Right lobe of liver (tissue), 6 donors: Measurements from ENCODE around the gene MYL4. TPM values are rescaled to one million over a fixed set of nuclear protein-coding genes. Genes with fewer than 3 reads are reported as not detected.

Experiments used
- ATAC-seq, 4 donors: fragments of 200-7000 bp; cut with Tn5 transposase; one replicate each; pipeline ENCODE4 v1.9.1; 2020; ENCODE audit warnings: mild to moderate bottlenecking in 4 of 4, moderate library complexity in 4 of 4
- DNase-seq, 3 donors: peaks; one replicate each; pipeline ENCODE4 v3.0.0-alpha.2; 2020
- H3K27ac ChIP-seq, 3 donors: fragments of 200-600 bp; one replicate each; pipeline ENCODE4 v1.8.0; 2022
- H3K27me3 ChIP-seq, 2 donors: fragments of 200-600 bp; one replicate each; pipeline ENCODE4 v1.8.0; 2022
- H3K36me3 ChIP-seq, 4 donors: fragments of 200-600 bp; sonication (generic) in 1 of 4; one replicate each; pipeline versions ENCODE4 v1.5.1 to v1.8.0; 2017 to 2022; ENCODE audit warnings: control low read depth in 1 of 4
- H3K4me1 ChIP-seq, 4 donors: fragments of 200-600 bp; sonication (generic) in 1 of 4; one replicate each; pipeline versions ENCODE4 v1.5.1 to v1.8.0; 2017 to 2022; ENCODE audit warnings: control low read depth in 1 of 4
- H3K4me3 ChIP-seq, 3 donors: fragments of 200-600 bp; one replicate each; pipeline ENCODE4 v1.8.0; 2022
- H3K9me3 ChIP-seq, 4 donors: fragments of 200-600 bp; sonication (generic) in 1 of 4; one replicate each; pipeline versions ENCODE4 v1.5.1 to v1.8.0; 2017 to 2022; ENCODE audit warnings: control low read depth in 1 of 4
- CTCF ChIP-seq, 4 donors: fragments of 200-600 bp in 3 of 4; fragments of 450-650 bp in 1 of 4; IDR thresholded peaks; one replicate each; pipeline versions ENCODE4 v1.5.1 to v1.8.0; 2016 to 2022; ENCODE audit warnings: antibody characterized with exemption in 4 of 4, mild to moderate bottlenecking in 2 of 4
- POLR2A ChIP-seq: fragments of 450-650 bp; IDR thresholded peaks from one replicate; pipeline ENCODE4 v1.6.1; 2017; ENCODE audit warnings: antibody characterized with exemption, mild to moderate bottlenecking
- WGBS: methylation state at CpG from one replicate; pipeline ENCODE4 v1.1.6; 2018; ENCODE audit warnings: low coverage, low lambda C conversion rate; ENCODE audit not compliant: insufficient coverage; ENCODE audit errors: missing lambda C conversion rate; 5-methylcytosine and 5-hydroxymethylcytosine counted together
- intact Hi-C, 2 donors: fragments of 100-400 bp; cut with DNase I; formaldehyde crosslinking; loops; one replicate each; pipeline versions ENCODE4 v1.11.2 to v1.14.1; 2022
- total RNA-seq, 6 experiments: library from RNA; depleted of rRNA in 2 of 6; stranded (reverse); fragments of >200 nt in 2 of 6; fragmentation: NEBNext Ultra II Directional in 3 of 6; extraction: Animal tissue kit (Norgen Biotek cat#: 25700) in 3 of 6; gene quantifications; one replicate each; pipeline versions ENCODE4 v1.1.0 to v1.2.4, GENCODE V29; 2016 to 2023
- donor health status: DM: no; HTN: yes; CAD: no.
- donor health status: DM: no; HTN: no; CAD: no.
- donor health status: DM: no; HTN: no; CAD: no.
- donor health status: DM: no; HTN: yes; CAD: no.
- donor health status: DM: no; HTN: yes; CAD: no.

MYL4 gene
- total RNA-seq, 6 experiments from 2014 or later = 0.42 to 0.80 (median 0.58) TPM; not detected in 2

- peaks cover 0 to 38% (median 7%) of the 10 kb centered on the region in 4 donors for H3K4me1 ChIP-seq
- DNase-seq = peak in 2 of 3 donors; percentile 57 to 65
- no peaks in the 10 kb centered on the region for H3K36me3 ChIP-seq
- intact Hi-C loops = loop anchor here in 1 of 2 donors (10.0 kb wide), 1 partner anchor 399 kb away; no protein-coding TSS in a partner anchor
- H3K27ac ChIP-seq = peak overlapping the region; percentile 16 to 66 (median 38)
- no peaks in the 10 kb centered on the region for H3K27me3 ChIP-seq
- 49% methylated on average over 3 of the region's 3 CpGs for WGBS
- no peak overlapping the region for H3K4me3 ChIP-seq
- TF ChIP-seq CTCF (IDR thresholded peaks at IDR 0.05) = no peak
- no peak for TF ChIP-seq POLR2A
- no peaks in the 10 kb centered on the region for H3K9me3 ChIP-seq
- peak; percentile 11 to 50 (median 33) for ATAC-seq
Measured at GRCh38 chr17:47225436-47225858, 16.3 kb downstream of the MYL4 start.

- DNase-seq (no peak), ATAC-seq (no peak)
- peaks cover 0 to 38% (median 7%) of the 10 kb centered on the region in 4 donors for H3K4me1 ChIP-seq
- intact Hi-C loops = loop anchor here in 1 of 2 donors (10.0 kb wide), 1 partner anchor 399 kb away; no protein-coding TSS in a partner anchor
- no peak overlapping the region for H3K4me3 ChIP-seq
- no peaks in the 10 kb centered on the region for H3K36me3 ChIP-seq
- 83% methylated on average over 1 of the region's 2 CpGs for WGBS
- no peak for TF ChIP-seq POLR2A
- H3K27ac ChIP-seq = peak overlapping the region in 2 of 3 donors; percentile 38 to 66
- H3K27me3 ChIP-seq = no peaks in the 10 kb centered on the region
- no peaks in the 10 kb centered on the region for H3K9me3 ChIP-seq
Measured at GRCh38 chr17:47225911-47226688, 17.0 kb downstream of the MYL4 start.

GRCh38 chr17:47227862-47228261, 18.7 kb downstream of the MYL4 start:
- intact Hi-C loops = loop anchor here in 1 of 2 donors (10.0 kb wide), 1 partner anchor 397 kb away; no protein-coding TSS in a partner anchor
- DNase-seq = no peak
- peaks cover 0 to 54% (median 7%) of the 10 kb centered on the region in 4 donors for H3K4me1 ChIP-seq
- H3K9me3 ChIP-seq = no peaks in the 10 kb centered on the region
- 86% methylated on average over 2 of the region's 2 CpGs for WGBS
- H3K27ac ChIP-seq = no peak overlapping the region
- TF ChIP-seq POLR2A = no peak
- TF ChIP-seq CTCF (IDR thresholded peaks at IDR 0.05) = no peak
- H3K36me3 ChIP-seq = no peaks in the 10 kb centered on the region
- no peak for ATAC-seq
- H3K27me3 ChIP-seq = no peaks in the 10 kb centered on the region
- no peak overlapping the region for H3K4me3 ChIP-seq

- WGBS = 5% methylated on average over 19 of the region's 22 CpGs
- DNase-seq = peak; percentile 84 to 92 (median 90)
Measured at GRCh38 chr17:47229535-47230443, 20.6 kb downstream of the MYL4 start.

More at GRCh38 chr17:47229535-47230443, 20.6 kb downstream of the MYL4 start:
- no peaks in the 10 kb centered on the region for H3K36me3 ChIP-seq
- H3K4me3 ChIP-seq = peak overlapping the region; percentile 34 to 54 (median 50)
- ATAC-seq = peak; percentile 79 to 88 (median 85)
- intact Hi-C loops = loop anchor here in 1 of 2 donors (10.0 kb wide), 2 partner anchors 85 to 395 kb away; no protein-coding TSS in a partner anchor
- H3K27ac ChIP-seq = peak overlapping the region; percentile 41 to 90 (median 82)
- TF ChIP-seq POLR2A (peak; percentile 56), CTCF (IDR thresholded peaks at IDR 0.05) (peak; percentile 96 to 98 (median 96))
- H3K9me3 ChIP-seq = no peaks in the 10 kb centered on the region
- peaks cover 0 to 35% (median 2%) of the 10 kb centered on the region in 4 donors for H3K4me1 ChIP-seq
- no peaks in the 10 kb centered on the region for H3K27me3 ChIP-seq
